Upper lobe of left lung (tissue), 6 donors: ENCODE measurements around the gene DLG4. TPM values are rescaled to one million over a fixed set of nuclear protein-coding genes. Genes with fewer than 3 reads are reported as not detected.

Experiments
- ATAC-seq, 2 donors: fragments of 200-7000 bp; cut with Tn5 transposase; one replicate each; pipeline ENCODE4 v1.9.1; 2022; ENCODE audit warnings: mild to moderate bottlenecking in 2 of 2, moderate library complexity in 2 of 2; ENCODE audit not compliant: low FRiP score in 2 of 2
- DNase-seq, 2 donors: peaks; one replicate each; pipeline ENCODE4 v3.0.0-alpha.2; 2019 to 2020
- H3K27ac ChIP-seq, 4 donors: fragments of 200-600 bp; sonication (generic); one replicate each; pipeline ENCODE4 v1.5.1; 2016 to 2019
- H3K27me3 ChIP-seq, 4 donors: fragments of 200-600 bp; sonication (generic); one replicate each; pipeline ENCODE4 v1.5.1; 2017 to 2019
- H3K36me3 ChIP-seq, 4 donors: fragments of 200-600 bp; sonication (generic); one replicate each; pipeline ENCODE4 v1.5.1; 2016 to 2019
- H3K4me1 ChIP-seq, 4 donors: fragments of 200-600 bp; sonication (generic); one replicate each; pipeline ENCODE4 v1.5.1; 2018 to 2019
- H3K4me3 ChIP-seq, 4 donors: fragments of 200-600 bp; sonication (generic); one replicate each; pipeline ENCODE4 v1.5.1; 2017 to 2019; ENCODE audit warnings: mild to moderate bottlenecking in 2 of 4, moderate library complexity in 1 of 4
- H3K9me3 ChIP-seq, 4 donors: fragments of 200-600 bp; sonication (generic); one replicate each; pipeline ENCODE4 v1.5.1; 2018 to 2019
- EP300 ChIP-seq, 4 donors: sonication (generic); formaldehyde crosslinking; IDR thresholded peaks; one replicate each; pipeline ENCODE4 v1.5.1; 2017; ENCODE audit warnings: antibody characterized with exemption in 4 of 4, control low read depth in 2 of 4
- POLR2A ChIP-seq, 4 donors: fragments of 450-650 bp; IDR thresholded peaks; one replicate each; pipeline ENCODE4 v1.5.1; 2016 to 2017; ENCODE audit warnings: antibody characterized with exemption in 4 of 4, mild to moderate bottlenecking in 2 of 4
- POLR2AphosphoS5 ChIP-seq, 2 donors: sonication (generic); formaldehyde crosslinking; IDR thresholded peaks; one replicate each; pipeline ENCODE4 v1.5.1; 2017; ENCODE audit warnings: antibody characterized with exemption in 2 of 2
- WGBS, 2 donors: methylation state at CpG; one replicate each; pipeline ENCODE4 v1.1.5; 2017 to 2018; 5-methylcytosine and 5-hydroxymethylcytosine counted together
- total RNA-seq, 6 donors: library from RNA; depleted of rRNA in 4 of 6; stranded (reverse); fragments of >200 nt in 4 of 6; gene quantifications; one replicate each; pipeline versions ENCODE4 v1.1.0 to v1.2.1, GENCODE V29; 2016 to 2021
- TF ChIP-seq, protein P1 (sequence below), 6 experiments: fragments of 450-650 bp in 4 of 6; fragments of 200-600 bp in 2 of 6; sonication (generic) in 2 of 6; IDR thresholded peaks; one replicate each; pipeline ENCODE4 v1.5.1; 2016 to 2019; ENCODE audit warnings: antibody characterized with exemption in 6 of 6
- donor health status: DM: no; HTN: no; CAD: no; lungs with moderate emphysema.
- donor health status: DM: no; HTN: yes; CAD: no; lungs with severe emphysema.

The DLG4 gene
- total RNA-seq, 6 donors from 2014 or later, result 10.5 to 32.5 (median 19.4) TPM

DNA sequence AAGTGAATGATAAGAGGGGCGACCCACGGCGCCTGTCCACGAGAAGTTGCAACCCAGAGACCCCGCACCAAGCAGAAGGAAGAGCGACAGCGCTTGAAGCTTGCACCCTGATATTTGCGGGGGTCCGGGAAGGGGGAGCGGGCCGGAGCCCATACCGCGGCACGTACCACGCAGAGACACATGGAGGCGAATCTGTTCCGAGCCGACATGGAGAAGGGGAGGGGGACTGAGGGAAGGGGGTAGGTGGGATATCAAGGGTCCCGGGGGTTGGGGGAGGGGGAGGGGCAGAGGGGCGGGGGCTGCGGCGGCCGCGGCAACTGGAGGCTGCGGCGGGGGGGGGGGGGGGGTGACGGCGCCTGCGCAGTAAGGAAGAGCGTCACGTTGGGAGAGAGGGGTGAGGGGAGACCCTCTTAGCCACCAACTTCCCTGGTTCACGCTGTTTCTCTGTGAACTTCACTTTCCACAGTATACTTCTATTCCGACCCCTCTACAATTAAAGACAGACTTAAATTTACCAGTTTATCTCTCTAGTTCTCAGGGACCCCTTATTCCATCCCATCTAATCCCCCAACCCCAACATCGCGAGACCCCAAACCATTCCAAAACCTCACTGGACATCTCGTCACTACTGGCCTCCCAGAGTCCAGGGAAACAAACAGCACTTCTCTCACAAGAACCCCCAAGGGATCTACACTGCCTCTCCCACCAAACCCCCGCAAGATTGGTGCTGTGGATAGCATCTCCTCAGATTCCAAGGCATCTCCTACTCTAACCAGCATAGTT, 8.0 kb downstream of the DLG4 start:
- no peak overlapping the region for H3K4me3 ChIP-seq
- no peak overlapping the region for H3K27ac ChIP-seq
- no peaks in the 10 kb centered on the region for H3K9me3 ChIP-seq
- TF ChIP-seq POLR2A (IDR thresholded peaks at IDR 0.05) (no peak), POLR2AphosphoS5 (IDR thresholded peaks at IDR 0.05) (no peak), EP300 (IDR thresholded peaks at IDR 0.05) (no peak)
- TF ChIP-seq, protein P1, sequence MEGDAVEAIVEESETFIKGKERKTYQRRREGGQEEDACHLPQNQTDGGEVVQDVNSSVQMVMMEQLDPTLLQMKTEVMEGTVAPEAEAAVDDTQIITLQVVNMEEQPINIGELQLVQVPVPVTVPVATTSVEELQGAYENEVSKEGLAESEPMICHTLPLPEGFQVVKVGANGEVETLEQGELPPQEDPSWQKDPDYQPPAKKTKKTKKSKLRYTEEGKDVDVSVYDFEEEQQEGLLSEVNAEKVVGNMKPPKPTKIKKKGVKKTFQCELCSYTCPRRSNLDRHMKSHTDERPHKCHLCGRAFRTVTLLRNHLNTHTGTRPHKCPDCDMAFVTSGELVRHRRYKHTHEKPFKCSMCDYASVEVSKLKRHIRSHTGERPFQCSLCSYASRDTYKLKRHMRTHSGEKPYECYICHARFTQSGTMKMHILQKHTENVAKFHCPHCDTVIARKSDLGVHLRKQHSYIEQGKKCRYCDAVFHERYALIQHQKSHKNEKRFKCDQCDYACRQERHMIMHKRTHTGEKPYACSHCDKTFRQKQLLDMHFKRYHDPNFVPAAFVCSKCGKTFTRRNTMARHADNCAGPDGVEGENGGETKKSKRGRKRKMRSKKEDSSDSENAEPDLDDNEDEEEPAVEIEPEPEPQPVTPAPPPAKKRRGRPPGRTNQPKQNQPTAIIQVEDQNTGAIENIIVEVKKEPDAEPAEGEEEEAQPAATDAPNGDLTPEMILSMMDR (IDR thresholded peaks at IDR 0.05), result no peak
- ATAC-seq, result no peak
- H3K4me1 ChIP-seq, result peaks cover 25 to 33% (median 26%) of the 10 kb centered on the region in 4 donors
- WGBS, 2 donors, result 49 to 59% methylated on average over 30 to 31 of the region's 37 CpGs
- H3K36me3 ChIP-seq, result no peaks in the 10 kb centered on the region
- H3K27me3 ChIP-seq, result no peaks in the 10 kb centered on the region
- DNase-seq, result no peak

DNA sequence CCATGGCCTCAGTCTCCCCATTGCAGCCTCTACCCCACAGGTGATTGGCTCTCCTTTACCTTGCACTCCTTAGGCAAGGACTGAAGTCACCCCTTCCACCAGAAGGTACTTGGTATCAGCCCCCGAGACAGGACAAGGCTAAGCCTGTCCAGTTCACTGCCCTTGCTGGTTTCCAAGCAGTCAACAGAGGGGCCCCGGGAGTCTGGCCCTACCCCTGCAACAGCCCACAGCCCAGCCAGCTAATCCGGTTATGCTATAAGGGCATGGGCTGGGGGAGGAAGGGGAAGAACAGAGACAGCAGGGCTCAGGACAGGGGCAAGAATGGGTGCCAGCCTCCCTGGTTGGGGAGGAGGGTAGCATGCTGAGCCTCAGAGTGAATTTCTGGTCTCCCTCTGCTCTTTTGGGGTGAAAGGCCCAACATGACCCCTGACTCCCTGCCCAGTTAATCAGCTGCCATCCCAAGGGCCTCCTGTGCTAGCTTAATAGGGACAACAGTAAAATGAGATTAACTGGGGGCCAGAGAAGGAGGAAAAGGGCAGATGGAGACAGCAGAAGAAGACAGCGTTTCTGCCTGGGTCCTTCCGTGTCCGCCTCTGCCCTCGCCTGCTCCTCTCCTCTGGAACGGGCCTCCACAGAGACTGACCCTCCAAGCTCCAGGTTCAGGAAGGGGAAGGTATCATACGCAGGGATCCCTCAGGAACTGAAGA, 10.7 kb downstream of the DLG4 start:
- no peak overlapping the region for H3K27ac ChIP-seq
- no peaks in the 10 kb centered on the region for H3K27me3 ChIP-seq
- H3K36me3 ChIP-seq, result no peaks in the 10 kb centered on the region
- no peak for DNase-seq
- ATAC-seq, result no peak
- 81 to 90% methylated on average over 9 of the region's 9 CpGs for WGBS, 2 donors
- peaks cover 15 to 24% (median 16%) of the 10 kb centered on the region in 4 donors for H3K4me1 ChIP-seq
- H3K4me3 ChIP-seq, result no peak overlapping the region
- H3K9me3 ChIP-seq, result no peaks in the 10 kb centered on the region
- TF ChIP-seq EP300 (IDR thresholded peaks at IDR 0.05), result no peak
- TF ChIP-seq, protein P1 (IDR thresholded peaks at IDR 0.05), result no peak
- TF ChIP-seq POLR2A (IDR thresholded peaks at IDR 0.05), result no peak
- no peak for TF ChIP-seq POLR2AphosphoS5 (IDR thresholded peaks at IDR 0.05)

DNA sequence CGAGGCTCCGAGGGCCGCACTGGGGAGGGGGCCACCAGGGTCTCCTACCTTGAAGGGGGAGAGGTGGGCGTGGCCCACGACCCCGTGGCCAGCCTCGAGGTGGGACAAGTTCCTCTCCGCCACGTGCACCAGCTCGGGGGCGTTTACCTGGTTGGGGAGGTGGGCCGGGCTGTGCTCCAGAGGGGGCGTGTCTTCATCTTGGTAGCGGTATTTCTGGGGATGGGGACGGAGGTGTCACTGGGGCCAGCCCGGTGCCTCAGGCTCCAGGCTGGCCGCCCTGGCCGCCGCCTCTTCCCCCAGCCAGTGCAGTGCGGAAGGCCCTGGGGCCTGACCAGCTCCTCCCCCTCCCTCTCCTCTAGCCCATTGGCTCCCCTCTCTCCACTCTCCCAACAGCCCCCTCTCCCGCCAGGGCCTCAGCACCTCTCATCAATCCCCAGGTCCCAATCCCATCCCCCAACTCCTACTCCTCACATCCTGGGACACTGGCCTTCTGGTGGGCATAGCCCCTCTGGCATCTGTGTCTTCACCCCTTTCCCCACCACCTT, 11.5 kb downstream of the DLG4 start:
- H3K36me3 ChIP-seq, result peaks cover 0 to 8% (median 4%) of the 10 kb centered on the region in 4 donors
- peaks cover 10 to 18% (median 13%) of the 10 kb centered on the region in 4 donors for H3K4me1 ChIP-seq
- no peaks in the 10 kb centered on the region for H3K27me3 ChIP-seq
- no peak overlapping the region for H3K27ac ChIP-seq
- H3K9me3 ChIP-seq, result no peaks in the 10 kb centered on the region
- TF ChIP-seq POLR2AphosphoS5 (IDR thresholded peaks at IDR 0.05) (no peak), POLR2A (IDR thresholded peaks at IDR 0.05) (no peak), EP300 (IDR thresholded peaks at IDR 0.05) (no peak)
- TF ChIP-seq, protein P1 (IDR thresholded peaks at IDR 0.05), result no peak
- no peak overlapping the region for H3K4me3 ChIP-seq
- ATAC-seq, result no peak
- peak in 1 of 2 donors; percentile 81 for DNase-seq
- WGBS, 2 donors, result 70 to 77% methylated on average over 16 to 21 of the region's 21 CpGs

DNA sequence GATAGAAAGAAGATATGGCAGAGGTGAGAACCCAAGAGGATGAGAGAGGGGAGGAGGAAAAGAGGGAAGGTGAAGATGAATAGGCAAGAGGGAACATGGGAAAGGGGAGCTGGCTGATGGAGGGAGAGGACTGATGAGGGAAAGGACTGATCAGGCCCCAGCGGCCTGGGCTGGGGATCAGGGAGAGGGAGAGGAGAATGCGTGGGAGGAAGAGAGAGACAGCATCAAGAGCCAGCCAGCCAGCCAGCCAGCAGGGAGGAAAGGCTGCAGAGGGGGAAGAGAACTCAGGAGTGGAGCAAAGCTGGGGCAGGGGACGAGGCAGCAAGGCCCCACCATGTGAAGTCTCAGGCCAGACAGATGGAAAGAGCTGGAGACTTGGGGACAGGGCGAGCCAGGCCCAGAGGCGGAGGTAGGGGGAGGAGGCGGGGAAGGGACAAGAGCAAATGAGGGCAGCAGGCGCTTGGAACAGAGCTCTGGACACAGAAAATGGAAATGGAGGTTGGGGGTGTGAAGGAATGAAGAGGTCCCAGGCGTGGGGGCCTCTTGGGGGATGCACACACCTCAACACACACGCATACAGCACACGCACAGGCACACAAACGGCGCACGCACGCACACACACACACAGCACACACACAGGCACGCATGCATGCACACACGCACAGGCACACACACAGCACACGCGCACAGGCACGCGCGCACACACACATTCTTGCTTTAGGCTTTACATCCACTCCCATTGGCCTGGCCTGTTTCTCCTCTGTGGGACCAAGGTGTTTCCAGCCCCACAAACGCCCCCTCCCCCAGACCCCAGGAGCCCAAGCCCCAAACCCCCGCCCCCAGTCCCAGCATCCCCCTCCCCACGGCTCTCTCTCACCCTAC, 12.3 kb downstream of the DLG4 start:
- TF ChIP-seq, protein P1 (IDR thresholded peaks at IDR 0.05), result no peak
- Histone ChIP-seq H3K4me1 (peaks cover 10 to 18% (median 13%) of the 10 kb centered on the region in 4 donors), H3K36me3 (peaks cover 3 to 15% (median 11%) of the 10 kb centered on the region in 4 donors), H3K27ac (no peak overlapping the region), H3K9me3 (no peaks in the 10 kb centered on the region), H3K27me3 (no peaks in the 10 kb centered on the region), H3K4me3 (no peak overlapping the region)
- 87 to 89% methylated on average over 23 to 24 of the region's 24 CpGs for WGBS, 2 donors
- DNase-seq (no peak), ATAC-seq (no peak)
